Neural cell (in vitro differentiated cells): ENCODE results near the gene DNAJB8.

Experiments
- CTCF ChIP-seq: fragments of 450-650 bp; IDR thresholded peaks from 2 replicates; pipeline ENCODE4 v1.5.1; 2014; ENCODE audit warnings: antibody characterized with exemption, mild to moderate bottlenecking, moderate library complexity; ENCODE audit not compliant: poor library complexity, severe bottlenecking
- EP300 ChIP-seq: fragments of 450-650 bp; conservative IDR thresholded peaks from 2 replicates; pipeline ENCODE4 v1.6.1; 2014; ENCODE audit warnings: antibody characterized with exemption, mild to moderate bottlenecking, moderate library complexity; ENCODE audit not compliant: poor library complexity, severe bottlenecking
- EZH2 ChIP-seq: fragments of 200-600, 300-800 bp; shearing (Covaris generic), sonication (generic); IDR thresholded peaks from 2 replicates; pipeline ENCODE4 v1.6.1; 2014; ENCODE audit warnings: antibody characterized with exemption, low read length, borderline replicate concordance, mild to moderate bottlenecking; ENCODE audit not compliant: insufficient read depth, poor library complexity, severe bottlenecking
- SMC3 ChIP-seq: fragments of 450-650 bp; conservative IDR thresholded peaks from 2 replicates; pipeline ENCODE4 v1.6.1; 2014; ENCODE audit warnings: antibody characterized with exemption, mild to moderate bottlenecking, moderate library complexity; ENCODE audit not compliant: poor library complexity
- TAF1 ChIP-seq: IDR thresholded peaks from 2 replicates; pipeline ENCODE4 v1.6.1; 2012; ENCODE audit warnings: low read depth

DNA sequence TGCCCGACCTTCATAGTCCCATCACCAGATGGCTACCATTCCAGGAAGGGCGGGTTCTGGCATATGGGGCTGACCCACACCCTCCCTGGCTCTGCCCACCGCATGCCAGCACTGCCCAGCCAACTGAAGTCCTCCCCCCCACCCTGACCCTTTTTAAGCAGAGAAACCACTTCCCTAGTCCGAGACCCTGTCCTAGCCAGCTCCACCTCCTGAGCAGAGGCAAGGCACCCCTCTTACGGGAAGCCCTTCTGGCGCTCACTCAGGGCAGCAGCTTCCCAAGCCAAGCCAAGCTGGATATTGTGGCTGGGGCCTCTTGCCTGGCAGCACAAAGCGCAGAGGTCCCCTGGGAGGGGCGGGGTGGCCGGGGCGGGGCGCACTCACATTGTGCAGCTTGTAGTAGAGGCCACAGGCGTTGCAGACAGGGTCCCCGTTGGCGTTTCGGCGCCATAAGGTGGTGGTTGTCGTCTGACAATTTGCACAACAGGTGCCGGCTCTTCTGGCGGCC lies 14.8 kb upstream of the DNAJB8 start:
- no peak for TF ChIP-seq EP300
- no peak for TF ChIP-seq CTCF
- no peak for TF ChIP-seq EZH2
- no peak for TF ChIP-seq TAF1
- TF ChIP-seq SMC3 = no peak
